GM18505 (cell line): Measurements from ENCODE around the gene AGBL4.

Experiments
- ATAC-seq: cut with Tn5 transposase; IDR thresholded peaks from one replicate; pipeline ENCODE4 v1.9.1; 2021; ENCODE audit not compliant: unreplicated experiment
- POLR2A ChIP-seq: IDR thresholded peaks from 4 replicates; pipeline ENCODE4 v1.6.1; 2011; ENCODE audit warnings: borderline replicate concordance; ENCODE audit not compliant: insufficient read depth, insufficient read length; ENCODE audit errors: extremely low read depth

AGBL4 gene

DNA sequence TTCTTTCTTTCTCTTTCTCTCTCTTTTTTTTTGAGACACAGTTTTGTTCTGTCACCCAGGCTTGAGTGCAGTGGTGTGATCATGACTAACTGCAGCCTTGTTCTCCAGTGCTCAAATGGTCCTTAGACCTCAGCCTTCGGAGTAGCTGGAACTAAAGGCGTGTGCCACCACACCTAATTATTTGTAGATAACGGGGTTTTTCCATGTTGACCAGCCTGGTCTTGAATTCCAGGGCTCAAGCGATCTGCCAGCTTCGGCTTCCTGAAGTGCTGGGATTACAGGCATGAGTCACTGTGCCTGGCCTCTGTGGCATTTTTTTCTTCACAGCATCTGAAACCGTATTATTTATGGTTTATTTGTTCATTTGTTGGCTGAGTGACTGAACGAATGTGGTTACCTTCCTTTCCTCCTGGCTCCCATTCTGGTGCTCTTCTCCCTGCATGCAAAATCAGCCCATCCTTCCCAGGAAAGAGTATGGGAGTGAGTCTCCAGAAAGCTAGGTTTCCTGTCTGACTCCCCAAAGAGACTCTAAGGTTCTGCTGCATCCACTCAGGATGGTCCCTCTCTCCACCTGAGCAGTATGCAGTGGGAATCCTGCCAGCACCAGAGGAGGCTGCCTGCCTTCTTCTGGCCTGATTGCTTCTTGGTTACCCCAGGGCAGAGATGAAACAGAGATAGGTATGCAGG lies 1092.1 kb downstream of the AGBL4 start:
- no peak for ATAC-seq

DNA sequence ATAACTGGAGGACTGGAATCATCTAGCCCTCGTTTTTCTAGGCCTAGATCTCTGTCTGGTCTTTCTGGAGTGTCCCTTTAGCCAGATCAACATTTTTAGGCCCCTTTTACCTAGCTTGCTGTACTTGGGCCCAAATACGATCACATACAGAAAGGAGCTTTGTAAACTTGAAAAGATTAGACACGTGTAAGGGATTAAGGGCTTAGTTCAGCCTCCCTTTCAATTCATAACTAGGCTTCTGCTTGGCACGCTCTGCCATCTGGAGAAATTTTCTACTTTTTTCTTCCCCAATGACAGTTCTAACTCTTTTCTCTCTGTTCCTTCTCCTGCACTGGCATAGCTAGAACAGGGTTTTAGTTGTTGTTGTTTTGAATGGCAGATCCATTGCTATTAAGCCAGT lies 1093.7 kb downstream of the AGBL4 start:
- TF ChIP-seq POLR2A: no peak
- ATAC-seq: no peak

More for the DNA sequence above, 1092.1 kb downstream of the AGBL4 start:
- TF ChIP-seq POLR2A: no peak

DNA sequence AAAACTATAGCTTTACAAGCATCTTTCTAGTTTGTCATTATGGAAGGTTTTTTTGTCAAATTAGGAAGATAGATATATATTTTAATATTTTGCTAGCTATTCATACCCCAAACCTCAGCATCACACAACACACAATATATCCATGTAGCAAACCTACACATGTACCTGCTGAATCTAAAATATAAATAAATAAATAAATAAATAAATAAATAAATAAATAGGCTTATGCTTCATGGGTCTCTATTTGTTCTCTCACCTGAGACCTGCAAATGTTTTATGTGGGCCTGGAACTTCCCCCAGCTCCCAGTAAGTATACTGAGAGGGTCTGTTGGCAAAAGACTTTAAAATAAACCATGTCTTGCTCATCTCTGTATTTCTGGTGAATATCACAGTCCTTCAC lies 1099.7 kb downstream of the AGBL4 start:
- no peak for ATAC-seq
- TF ChIP-seq POLR2A: no peak

DNA sequence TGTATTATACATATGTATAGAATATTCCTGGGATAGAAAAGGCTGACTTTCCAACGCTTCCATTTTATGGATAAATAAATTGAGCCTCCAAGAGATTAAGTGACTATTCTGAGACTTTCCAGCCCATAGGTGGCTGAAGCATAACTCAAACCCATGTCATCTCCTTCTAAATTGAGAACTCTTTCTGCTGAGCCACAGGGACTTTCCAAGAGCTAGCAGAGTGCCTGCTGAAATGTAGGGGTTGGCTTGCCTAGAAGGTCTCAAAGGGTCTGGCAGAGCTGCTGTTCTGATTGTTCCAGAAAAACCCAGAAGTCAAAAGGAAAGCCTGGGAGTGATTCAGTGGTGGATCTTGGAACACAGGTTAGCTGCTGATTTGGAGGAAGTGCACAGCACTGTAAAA lies 1100.6 kb downstream of the AGBL4 start:
- no peak for TF ChIP-seq POLR2A
- ATAC-seq: no peak

DNA sequence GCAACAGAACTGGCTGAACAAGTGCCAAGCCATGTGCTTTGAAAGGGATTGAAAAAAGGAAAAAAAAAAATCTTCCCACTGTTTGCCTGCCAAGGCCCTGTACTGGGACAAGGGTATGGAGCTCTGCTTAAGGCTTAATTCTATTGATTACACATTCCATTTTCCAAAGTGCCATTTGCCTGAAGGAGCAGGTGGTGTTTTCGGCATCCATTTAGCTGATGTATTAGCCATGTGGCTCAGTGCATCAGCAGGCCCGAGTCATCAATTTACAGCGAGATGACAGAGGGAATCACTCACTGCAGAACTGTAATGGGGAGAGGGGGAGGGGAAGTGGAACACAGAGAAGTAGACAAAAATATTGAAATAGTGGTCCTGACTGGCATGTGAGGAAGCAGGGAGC lies 1102.9 kb downstream of the AGBL4 start:
- no peak for ATAC-seq
- no peak for TF ChIP-seq POLR2A

DNA sequence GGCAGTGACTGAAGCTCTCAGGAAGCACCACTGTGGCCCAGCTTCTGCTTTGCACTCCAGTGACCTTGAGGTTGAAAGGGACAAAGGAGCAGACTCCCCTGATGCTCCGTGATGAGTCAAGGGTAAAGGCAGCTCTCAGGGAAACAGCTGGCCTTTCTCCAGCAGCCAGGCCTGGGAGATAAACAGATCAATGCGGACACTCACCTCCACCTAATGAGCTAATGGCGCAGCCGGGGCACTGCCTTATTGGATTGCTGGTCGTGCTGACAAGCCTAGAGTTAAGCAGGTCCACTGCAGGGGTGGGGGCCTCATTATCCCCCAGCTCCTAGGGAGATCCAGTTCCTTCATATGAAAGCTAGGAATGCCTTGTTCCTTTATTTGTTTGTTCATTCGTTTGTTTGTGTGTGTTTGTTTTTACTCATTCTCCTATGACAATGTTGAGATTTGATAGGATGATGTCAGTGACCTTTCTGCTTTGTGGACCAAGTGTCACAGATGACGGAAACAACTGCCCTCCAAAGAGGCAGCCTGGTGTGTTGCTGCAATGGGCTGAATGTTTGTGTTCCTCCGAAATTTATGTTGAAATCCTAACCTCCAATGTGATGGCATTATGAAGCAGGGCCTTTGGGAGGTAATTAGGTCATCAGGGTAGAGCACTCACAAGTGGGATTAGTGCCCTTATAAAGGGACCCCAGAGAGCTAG lies 1105.7 kb downstream of the AGBL4 start:
- TF ChIP-seq POLR2A: no peak
- ATAC-seq: no peak

DNA sequence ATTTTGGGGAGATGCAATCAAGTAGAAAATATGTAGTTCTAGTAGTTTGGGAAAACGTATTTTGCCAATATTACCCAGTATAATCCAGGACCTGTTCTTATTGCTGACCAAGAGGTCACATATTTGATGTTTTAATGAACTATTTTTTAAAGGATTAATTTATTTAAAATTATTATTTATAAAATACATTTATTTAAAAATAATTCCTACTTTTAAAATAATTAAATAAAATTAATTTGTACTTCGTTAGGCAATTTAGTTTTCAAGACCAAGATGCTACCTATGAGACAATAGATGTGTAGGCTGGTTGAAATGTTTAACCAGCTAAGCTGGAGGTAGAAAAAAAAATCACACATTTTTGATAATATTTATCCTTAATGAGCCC lies 1106.7 kb downstream of the AGBL4 start:
- no peak for TF ChIP-seq POLR2A
- no peak for ATAC-seq

DNA sequence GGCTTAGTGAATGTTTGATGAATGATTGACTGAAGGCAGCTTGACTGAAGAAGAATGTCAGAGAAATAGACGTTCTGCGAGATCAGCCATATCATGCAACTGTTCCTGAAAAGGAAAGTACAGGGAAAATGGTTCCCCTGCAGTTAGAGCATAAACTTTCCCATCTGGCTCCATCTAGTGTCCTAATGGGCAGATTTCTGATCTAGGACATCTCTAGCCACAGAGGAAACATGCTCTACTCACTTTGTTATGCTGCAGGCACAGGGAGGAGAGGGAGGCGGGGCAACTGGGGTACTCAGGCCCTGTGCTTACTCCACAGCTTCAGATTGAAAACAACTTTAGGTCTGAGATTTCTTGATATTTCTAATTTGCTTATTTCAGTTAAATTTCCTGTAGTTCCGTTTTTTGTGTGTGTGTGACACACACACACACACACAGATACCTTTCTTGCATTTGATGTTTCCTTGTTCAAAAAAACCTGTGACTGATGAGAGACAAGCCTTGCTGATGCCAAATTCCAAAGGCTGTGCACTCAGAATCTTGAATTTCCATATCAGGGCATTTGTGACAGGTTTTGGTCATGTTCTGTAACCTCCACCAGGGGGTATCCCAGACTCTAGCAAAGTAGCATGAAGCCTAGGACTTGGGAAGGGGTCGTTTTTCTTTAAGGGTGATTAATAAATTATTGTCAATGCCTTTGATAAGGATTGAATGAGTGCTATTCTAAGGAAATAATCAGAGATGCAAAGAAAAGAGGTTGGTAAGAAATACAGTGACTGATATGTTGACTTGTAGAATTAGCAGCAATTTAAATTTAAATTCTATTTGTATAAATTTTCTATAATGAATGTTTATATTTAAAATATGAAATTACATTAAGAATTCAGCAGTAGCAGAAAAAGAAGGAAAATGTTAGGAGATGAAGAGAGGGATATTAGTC lies 1107.4 kb downstream of the AGBL4 start:
- no peak for ATAC-seq
- no peak for TF ChIP-seq POLR2A

DNA sequence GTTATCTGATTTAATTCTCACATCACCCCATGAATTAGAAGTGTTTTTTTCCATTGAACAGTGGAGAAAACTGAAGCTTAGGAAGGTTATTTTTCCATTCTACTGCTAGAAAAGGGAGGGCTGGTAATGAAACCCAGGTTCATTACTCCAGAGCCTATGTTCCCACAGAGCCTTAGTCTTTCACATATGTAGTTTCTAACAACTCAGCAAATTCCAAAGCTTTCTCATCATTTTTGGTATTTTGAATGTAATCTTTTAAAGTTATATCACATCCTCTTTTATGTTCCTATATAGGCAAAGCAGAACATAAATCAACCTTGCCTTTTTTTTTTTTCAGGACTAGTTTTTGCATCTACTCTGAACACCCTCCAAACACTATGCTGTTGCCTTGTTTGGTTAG lies 1115.1 kb downstream of the AGBL4 start:
- ATAC-seq: no peak
- no peak for TF ChIP-seq POLR2A

DNA sequence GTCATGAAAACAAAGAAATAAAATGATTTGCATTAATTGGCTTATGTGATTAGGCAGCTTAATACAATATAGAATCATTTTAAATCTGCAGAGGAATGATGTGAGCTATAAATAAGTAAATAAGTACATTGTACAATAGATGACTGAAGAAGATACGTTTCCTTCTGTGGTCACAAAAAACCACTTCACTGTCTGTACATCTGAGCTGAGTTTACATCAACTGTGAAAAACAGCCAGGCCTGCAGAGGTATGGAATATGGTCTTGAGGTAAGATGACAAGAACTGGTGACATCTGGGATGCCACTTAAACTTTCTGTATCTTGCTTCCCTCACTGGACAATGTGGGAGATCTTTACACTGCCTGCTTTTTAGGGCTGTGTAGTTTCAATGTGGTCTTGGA lies 1117.0 kb downstream of the AGBL4 start:
- no peak for TF ChIP-seq POLR2A
- ATAC-seq: no peak

DNA sequence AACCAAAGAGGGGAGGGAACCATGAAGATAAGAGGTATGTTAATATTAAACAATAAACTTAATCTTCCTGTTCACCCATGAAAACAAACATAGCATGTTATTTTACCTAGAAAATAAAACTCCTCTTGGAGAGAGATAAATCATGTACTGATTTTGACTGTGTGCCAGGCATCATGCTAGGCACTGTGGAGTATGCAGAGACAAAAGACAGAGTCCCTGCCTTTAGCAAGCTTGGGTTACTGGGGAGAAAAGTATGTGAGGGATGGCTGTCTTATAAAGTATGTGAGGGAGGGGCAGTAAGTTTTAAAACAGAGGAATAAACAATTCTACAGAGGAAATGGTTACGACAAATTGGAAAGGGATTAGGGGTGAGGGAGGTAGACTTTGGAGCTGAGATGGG lies 1117.6 kb downstream of the AGBL4 start:
- ATAC-seq: no peak
- TF ChIP-seq POLR2A: no peak

DNA sequence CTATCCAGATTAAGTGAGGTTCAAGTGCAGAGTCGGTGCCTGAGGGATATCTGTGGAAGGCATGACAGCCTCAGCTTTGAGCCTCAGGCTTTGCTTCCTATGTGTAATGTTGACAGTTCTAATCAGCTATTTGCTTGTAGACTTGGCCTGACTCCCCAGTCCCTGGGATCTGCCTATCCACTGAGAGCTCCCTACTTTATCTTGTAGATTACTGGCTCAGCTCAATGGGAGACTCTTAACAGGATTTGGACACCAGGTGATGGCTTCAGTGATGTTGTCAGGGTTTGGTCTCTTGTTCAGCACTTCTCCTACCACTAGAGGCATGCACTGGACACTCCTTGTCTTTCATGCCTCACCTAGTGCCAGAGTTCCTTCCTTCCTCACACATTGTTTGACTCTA lies 1120.5 kb downstream of the AGBL4 start:
- TF ChIP-seq POLR2A: no peak

DNA sequence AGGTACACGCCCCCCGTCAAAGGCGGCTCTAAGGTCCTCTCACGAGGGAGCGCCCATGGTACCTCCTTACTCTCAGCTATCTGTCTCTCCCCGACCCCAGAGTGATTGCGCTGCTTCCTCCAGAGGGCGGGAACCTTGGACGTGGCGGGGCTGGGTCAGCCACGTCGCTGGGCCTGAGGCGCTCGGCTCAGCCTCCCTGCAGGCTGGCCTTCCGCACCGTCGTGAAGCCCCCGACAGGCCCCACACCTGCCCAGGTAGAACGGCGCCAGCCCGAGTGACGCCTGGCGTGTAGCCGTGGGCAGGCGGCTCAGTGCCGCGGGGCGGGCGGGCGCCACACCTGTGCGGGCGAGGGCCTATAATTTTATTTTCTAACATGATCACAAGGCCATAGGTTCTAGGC lies 1124.9 kb downstream of the AGBL4 start:
- no peak for TF ChIP-seq POLR2A
- no peak for ATAC-seq

More for the DNA sequence above, 1120.5 kb downstream of the AGBL4 start:
- no peak for ATAC-seq
